ENCODE results near the gene NUP42. TPM values are rescaled to one million over a fixed set of nuclear protein-coding genes. Genes with fewer than 3 reads are reported as not detected.
A peak's percentile ranks its signal among the peaks of the same experiment; 100 is the strongest.

NUP42 gene
- total and polyA plus RNA-seq, 10 of the 15 experiments (the other 5 are each of a cell fraction or from before 2014, with no cell fraction given): 48.6 to 124 (median 74.3) TPM

DNA sequence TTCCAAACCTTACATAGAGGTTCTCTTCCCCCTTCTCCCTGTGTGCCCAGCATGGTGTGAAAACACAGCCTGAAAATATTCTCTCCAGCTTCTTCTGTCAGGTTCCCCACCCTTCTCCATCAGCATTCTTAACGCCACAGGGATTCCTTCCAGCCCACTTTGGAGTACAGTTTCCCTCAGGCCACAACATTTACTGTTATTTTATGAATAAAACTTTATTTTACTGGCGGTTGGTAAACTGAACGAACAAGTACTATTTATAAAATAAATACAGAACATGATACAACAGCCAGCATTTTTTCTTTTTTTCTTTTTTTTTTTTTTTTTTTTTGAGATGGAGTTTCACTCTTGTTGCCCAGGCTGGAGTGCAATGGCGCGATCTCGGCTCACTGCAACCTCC is 33.1 kb downstream of the NUP42 start:
- 58% methylated on average over 3 of the region's 6 CpGs for WGBS (ENCODE audit: insufficient coverage, insufficient replicate concordance, low lambda C conversion rate, missing lambda C conversion rate)
- DNase-seq (ENCODE audit: low read depth, low spot score) (no peak), FAIRE-seq (no peak), ATAC-seq (no peak)
- TF ChIP-seq CHD2 (IDR thresholded peaks at IDR 0.05; ENCODE audit: borderline replicate concordance, low read depth, low read length): no peak
- H3K9ac ChIP-seq (ENCODE audit: control insufficient read depth, insufficient read depth, low read length): no peak overlapping the region
- no peaks in the 10 kb centered on the region for H3K4me1 ChIP-seq (ENCODE audit: control insufficient read depth, insufficient read depth, low read length)
- no TSS peak for BruUV-seq (replicated peaks)
- H3K9me3 ChIP-seq (replicated peaks; ENCODE audit: control insufficient read depth, insufficient read depth, low read length): no peaks in the 10 kb centered on the region
- CTCF ChIA-PET: interaction anchor here (0.6 to 1.6 kb wide), 4 partner anchors 36 to 432 kb away, joined by 3 to 5 read pairs (median 4); no protein-coding TSS in a partner anchor
- no peaks in the 10 kb centered on the region for H3K36me3 ChIP-seq (ENCODE audit: control insufficient read depth in 2 of 2, insufficient read depth in 2 of 2, low read length in 1 of 2)
- POLR2A ChIA-PET: no interaction called here
- H3K27ac ChIP-seq (ENCODE audit: control insufficient read depth, insufficient read depth): no peak overlapping the region
- intact Hi-C loops (cut with micrococcal nuclease; ENCODE audit: unreplicated experiment): no loop called here
- no peaks in the 10 kb centered on the region for H3K79me2 ChIP-seq (ENCODE audit: control insufficient read depth, insufficient read depth, low read length)
- no peaks in the 10 kb centered on the region for H4K20me1 ChIP-seq (ENCODE audit: control insufficient read depth, insufficient read depth)
- RAD21 ChIA-PET (ENCODE audit: unreplicated experiment): interaction anchor here (1.0 kb wide), 1 partner anchor 19 kb away, joined by 3 read pairs; no protein-coding TSS in a partner anchor
- H3K27me3 ChIP-seq (replicated peaks in 1 of 2; ENCODE audit: control insufficient read depth in 2 of 2, insufficient read depth in 2 of 2, low read length in 1 of 2): no peaks in the 10 kb centered on the region
- in situ Hi-C loops (cut with MboI): no loop called here
- H3K4me2 ChIP-seq (ENCODE audit: control insufficient read depth, insufficient read depth): no peak overlapping the region
- SMC1A ChIA-PET (ENCODE audit: uncharacterized antibody, unreplicated experiment): interaction anchor here (1.0 to 1.6 kb wide), 4 partner anchors 11 to 128 kb away, joined by 3 to 4 read pairs (median 3); no protein-coding TSS in a partner anchor
- H2AFZ ChIP-seq (ENCODE audit: control insufficient read depth, low read depth, low read length): no peak overlapping the region
- no peak overlapping the region for H3K4me3 ChIP-seq

- ChIA-PET CTCF (interaction anchor here (1.3 kb wide), 1 partner anchor 31 kb away, joined by 3 read pairs; no protein-coding TSS in a partner anchor), SMC1A (ENCODE audit: uncharacterized antibody, unreplicated experiment) (interaction anchor here (1.3 kb wide), 1 partner anchor 10 kb away, joined by 4 read pairs; no protein-coding TSS in a partner anchor), POLR2A (interaction anchor here (0.6 kb wide), 1 partner anchor 29 kb away, joined by 5 read pairs; no protein-coding TSS in a partner anchor), RAD21 (ENCODE audit: unreplicated experiment) (no interaction called here)
- H3K27me3 ChIP-seq (replicated peaks in 1 of 2; ENCODE audit: control insufficient read depth in 2 of 2, insufficient read depth in 2 of 2, low read length in 1 of 2): peaks cover 0 to 1% of the 10 kb centered on the region in 2 experiments; a peak in 1 of 4 replicates
- no peaks in the 10 kb centered on the region for H3K36me3 ChIP-seq (ENCODE audit: control insufficient read depth in 2 of 2, insufficient read depth in 2 of 2, low read length in 1 of 2)
- H3K4me1 ChIP-seq (ENCODE audit: control insufficient read depth, insufficient read depth, low read length): no peaks in the 10 kb centered on the region
- in situ Hi-C loops (cut with MboI): no loop called here
- no TSS peak for BruUV-seq (replicated peaks)
- no peaks in the 10 kb centered on the region for H4K20me1 ChIP-seq (ENCODE audit: control insufficient read depth, insufficient read depth)
- H3K79me2 ChIP-seq (ENCODE audit: control insufficient read depth, insufficient read depth, low read length): no peaks in the 10 kb centered on the region
- FAIRE-seq: no peak
- no peak overlapping the region for H3K4me2 ChIP-seq (ENCODE audit: control insufficient read depth, insufficient read depth)
- ATAC-seq: no peak
- no peak overlapping the region for H2AFZ ChIP-seq (ENCODE audit: control insufficient read depth, low read depth, low read length)
- H3K9ac ChIP-seq (ENCODE audit: control insufficient read depth, insufficient read depth, low read length): no peak overlapping the region
- DNase-seq (ENCODE audit: low read depth, low spot score): no peak
- no peak overlapping the region for H3K27ac ChIP-seq (ENCODE audit: control insufficient read depth, insufficient read depth)
- H3K4me3 ChIP-seq: no peak overlapping the region
- intact Hi-C loops (cut with micrococcal nuclease; ENCODE audit: unreplicated experiment): no loop called here
- no peaks in the 10 kb centered on the region for H3K9me3 ChIP-seq (replicated peaks; ENCODE audit: control insufficient read depth, insufficient read depth, low read length)
- WGBS (ENCODE audit: insufficient coverage, insufficient replicate concordance, low lambda C conversion rate, missing lambda C conversion rate): 0% methylated on average over 2 of the region's 2 CpGs
- no peak for TF ChIP-seq SMC3 (IDR thresholded peaks at IDR 0.05; ENCODE audit: borderline replicate concordance, low read length)
- TF ChIP-seq RAD51 (IDR thresholded peaks at IDR 0.05): peak; percentile 36; the same call in 1 of the 2 replicates
- no peak for TF ChIP-seq ESRRA (IDR thresholded peaks at IDR 0.05; ENCODE audit: low read length)
- TF ChIP-seq MTA2 (IDR thresholded peaks at IDR 0.05; ENCODE audit: low read depth): no peak
- TF ChIP-seq RB1 (IDR thresholded peaks at IDR 0.05; ENCODE audit: borderline replicate concordance): no peak
- TF ChIP-seq SUZ12 (IDR thresholded peaks at IDR 0.05; ENCODE audit: unreplicated experiment): no peak
- peak; percentile 67; the same call in 1 of the 2 replicates for TF ChIP-seq SPI1 (IDR thresholded peaks at IDR 0.05; ENCODE audit: borderline replicate concordance, insufficient read depth, low read depth, low read length)
- no peak for TF ChIP-seq RFX5 (IDR thresholded peaks at IDR 0.05; ENCODE audit: low read depth, low read length)
- TF ChIP-seq PAX5 (IDR thresholded peaks at IDR 0.05; ENCODE audit: borderline replicate concordance, low read depth, low read length): no peak
- TF ChIP-seq RUNX3 (IDR thresholded peaks at IDR 0.05; ENCODE audit: low read length): no peak
- no peak for TF ChIP-seq NR2C2 (IDR thresholded peaks at IDR 0.05; ENCODE audit: borderline replicate concordance, control insufficient read depth, insufficient read length, low read depth)
- TF ChIP-seq, protein P1, sequence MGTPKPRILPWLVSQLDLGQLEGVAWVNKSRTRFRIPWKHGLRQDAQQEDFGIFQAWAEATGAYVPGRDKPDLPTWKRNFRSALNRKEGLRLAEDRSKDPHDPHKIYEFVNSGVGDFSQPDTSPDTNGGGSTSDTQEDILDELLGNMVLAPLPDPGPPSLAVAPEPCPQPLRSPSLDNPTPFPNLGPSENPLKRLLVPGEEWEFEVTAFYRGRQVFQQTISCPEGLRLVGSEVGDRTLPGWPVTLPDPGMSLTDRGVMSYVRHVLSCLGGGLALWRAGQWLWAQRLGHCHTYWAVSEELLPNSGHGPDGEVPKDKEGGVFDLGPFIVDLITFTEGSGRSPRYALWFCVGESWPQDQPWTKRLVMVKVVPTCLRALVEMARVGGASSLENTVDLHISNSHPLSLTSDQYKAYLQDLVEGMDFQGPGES (IDR thresholded peaks at IDR 0.05): no peak
Observed at GRCh38 chr7:23216021-23216420, 34.2 kb downstream of the NUP42 start.
